Measurements from ENCODE around the gene TUBGCP2.

Gene TUBGCP2

GRCh38 chr10:133279326-133280226, 29.1 kb downstream of the TUBGCP2 start:
- DNase-seq (ENCODE audit: low read depth in 2 of 2), result no peak

DNA sequence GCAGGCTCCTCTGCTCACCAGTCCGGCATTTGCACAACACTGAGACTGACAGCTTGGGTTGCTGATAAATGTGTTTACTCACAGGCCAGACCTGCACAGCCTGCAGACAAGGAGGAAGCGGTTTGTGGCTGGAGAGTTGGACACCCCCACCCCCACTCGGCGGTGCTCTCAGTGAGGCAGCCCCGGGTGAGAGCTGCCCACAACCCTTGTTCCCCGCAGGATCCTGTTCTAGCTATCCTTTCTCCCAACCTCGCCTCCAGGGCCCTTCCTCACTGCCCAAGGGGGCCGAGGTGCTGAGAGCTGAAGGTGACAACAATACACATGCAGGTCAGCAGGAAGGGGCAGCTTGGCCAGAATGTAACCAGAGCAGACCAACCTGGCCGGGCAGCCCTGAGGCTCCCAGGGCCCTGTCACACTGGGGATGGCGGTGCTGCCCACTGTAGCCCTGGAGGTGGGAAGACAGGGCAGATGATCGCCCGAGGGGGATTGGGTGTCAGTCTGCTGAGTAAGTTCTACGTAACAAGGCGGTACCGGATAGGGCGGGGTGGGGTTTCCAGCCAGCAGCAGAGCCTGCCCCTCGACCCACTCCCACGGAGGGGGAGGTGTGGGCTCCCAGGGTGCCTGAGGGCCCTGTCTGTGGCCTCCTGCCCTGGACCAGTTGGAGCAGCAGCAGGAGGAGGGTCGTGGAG, 30.0 kb downstream of the TUBGCP2 start:
- DNase-seq (ENCODE audit: low read depth in 2 of 2), result peak in 1 of 2 donors; percentile 47

- DNase-seq (ENCODE audit: low read depth in 2 of 2), result no peak
These were observed 30.6 kb downstream of the TUBGCP2 start for GRCh38 chr10:133277993-133278576.

GRCh38 chr10:133277277-133277992, 31.2 kb downstream of the TUBGCP2 start:
- no peak for DNase-seq (ENCODE audit: low read depth in 2 of 2)

- peak; percentile 69 to 70 for DNase-seq (ENCODE audit: low read depth in 2 of 2)
These were observed 32.1 kb downstream of the TUBGCP2 start, which contains the start of gene ADAM8 for GRCh38 chr10:133276435-133277201. Gene ADAM8 (minus strand): TSS chr10:133276868. CDS start chr10:133276817, 51 bp downstream.

DNA sequence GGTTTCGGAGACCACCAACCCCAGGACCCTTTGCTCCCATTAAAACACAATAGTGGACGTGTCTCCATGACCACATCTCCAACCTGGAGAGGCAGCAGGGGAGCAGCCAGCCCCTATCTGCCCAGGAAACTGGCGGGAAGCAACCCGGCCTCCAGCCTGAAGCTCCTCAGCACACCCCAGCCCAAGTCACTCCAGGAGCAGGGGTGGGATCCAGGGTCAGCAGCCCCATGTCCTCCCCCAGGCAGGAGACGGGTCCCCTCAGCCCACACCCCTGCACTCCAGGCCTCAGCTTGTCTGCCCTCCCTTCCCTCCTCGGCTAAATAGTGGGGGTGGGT, 32.6 kb downstream of the TUBGCP2 start:
- no peak for DNase-seq (ENCODE audit: low read depth in 2 of 2)

DNA sequence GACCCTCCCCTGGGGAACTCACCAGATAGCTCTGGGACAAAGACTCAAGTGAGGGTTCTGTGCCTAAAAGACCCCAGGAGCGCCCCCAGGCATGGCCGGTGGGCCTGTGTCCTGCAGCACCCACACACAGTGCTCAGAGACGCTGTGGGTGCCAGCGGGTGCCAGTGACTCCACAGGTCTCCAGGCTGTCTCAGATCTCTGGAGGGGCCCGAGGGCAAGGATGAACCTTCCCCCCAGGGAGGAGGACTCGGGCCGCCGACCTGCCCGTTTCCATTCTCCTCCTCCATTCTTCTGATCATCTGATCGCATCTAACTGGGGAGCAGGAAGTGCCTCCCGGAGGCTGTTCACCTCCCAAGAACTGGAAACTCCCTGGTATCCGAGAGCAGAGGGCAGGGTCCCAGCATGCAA, 33.0 kb downstream of the TUBGCP2 start:
- peak in 1 of 2 donors; percentile 36 for DNase-seq (ENCODE audit: low read depth in 2 of 2)

DNA sequence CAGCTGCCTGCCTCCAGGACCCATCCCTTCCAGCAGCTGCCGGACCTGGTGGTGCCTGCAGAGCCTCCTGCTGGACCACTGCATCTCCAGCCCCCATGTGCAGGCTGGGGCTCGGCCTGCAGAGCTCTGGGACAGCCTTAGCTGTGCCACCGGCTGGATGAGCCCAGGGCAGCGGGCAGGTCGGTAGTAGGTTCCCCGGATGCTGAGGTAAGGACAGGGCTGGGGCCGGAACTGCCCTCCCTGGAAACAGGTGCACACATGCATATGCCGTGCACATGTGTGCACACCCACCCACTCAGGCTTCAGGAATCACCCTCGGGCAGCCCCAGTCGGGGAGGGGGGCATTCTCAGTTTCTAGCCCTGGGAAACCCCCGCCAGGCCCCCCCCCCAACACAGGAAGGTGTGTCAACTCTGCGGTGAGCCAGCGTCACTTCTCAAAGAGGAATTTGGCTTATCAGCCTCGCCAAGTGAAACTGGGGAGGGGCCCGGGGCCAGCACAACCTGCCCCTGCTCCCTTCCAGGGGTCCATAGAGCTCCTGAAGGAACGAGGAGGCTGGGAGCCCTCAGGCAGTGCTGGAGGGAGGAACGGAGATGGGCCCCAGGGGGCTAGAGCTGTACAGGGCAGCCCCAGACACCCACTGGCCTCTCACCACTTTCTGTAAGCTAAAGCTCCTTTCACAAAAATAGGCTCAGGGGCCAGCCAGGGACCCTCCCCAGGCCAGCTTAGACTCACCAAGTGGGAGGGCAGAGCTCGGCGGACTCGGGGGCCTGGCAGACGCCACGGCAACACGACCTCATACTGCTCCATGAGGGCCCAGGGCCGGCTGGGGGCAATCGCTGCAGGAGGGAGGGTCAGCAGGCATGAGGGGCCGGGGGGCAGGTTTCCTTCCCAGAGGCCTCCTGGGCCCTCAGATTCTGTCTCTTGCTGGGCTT, 33.7 kb downstream of the TUBGCP2 start:
- DNase-seq (ENCODE audit: low read depth in 2 of 2), result peak; percentile 66 to 81

DNA sequence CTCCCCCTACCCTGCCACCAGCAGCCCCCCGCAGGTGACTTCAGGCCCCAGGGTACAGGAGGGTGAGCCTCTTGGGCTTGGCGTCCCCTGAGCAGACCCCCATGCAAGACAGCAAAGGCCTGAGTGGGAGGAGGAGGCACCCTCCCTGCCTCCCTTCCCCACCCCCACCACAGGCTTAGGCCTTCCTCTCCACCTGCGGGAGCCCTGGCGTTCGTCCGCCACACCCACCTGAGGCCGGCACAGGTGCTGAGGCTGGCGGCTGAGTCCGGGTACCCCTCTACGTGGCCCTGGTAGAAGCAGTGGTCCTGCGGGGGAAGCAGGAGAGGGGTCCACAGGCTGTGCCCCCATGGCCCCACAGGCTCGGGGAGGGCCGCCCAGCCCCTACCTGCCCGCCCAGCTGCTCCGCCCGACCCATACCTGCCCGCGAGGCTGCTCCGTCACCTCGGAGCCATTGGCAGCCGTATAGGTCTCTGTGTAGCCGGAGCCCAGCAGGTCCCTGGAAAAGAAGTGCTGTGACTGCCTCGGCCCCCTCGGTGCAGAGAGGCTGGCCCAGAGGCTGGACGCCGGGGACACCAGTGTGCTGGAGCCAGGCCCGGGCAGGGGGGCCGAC, 35.0 kb downstream of the TUBGCP2 start:
- DNase-seq (ENCODE audit: low read depth in 2 of 2), result no peak

DNA sequence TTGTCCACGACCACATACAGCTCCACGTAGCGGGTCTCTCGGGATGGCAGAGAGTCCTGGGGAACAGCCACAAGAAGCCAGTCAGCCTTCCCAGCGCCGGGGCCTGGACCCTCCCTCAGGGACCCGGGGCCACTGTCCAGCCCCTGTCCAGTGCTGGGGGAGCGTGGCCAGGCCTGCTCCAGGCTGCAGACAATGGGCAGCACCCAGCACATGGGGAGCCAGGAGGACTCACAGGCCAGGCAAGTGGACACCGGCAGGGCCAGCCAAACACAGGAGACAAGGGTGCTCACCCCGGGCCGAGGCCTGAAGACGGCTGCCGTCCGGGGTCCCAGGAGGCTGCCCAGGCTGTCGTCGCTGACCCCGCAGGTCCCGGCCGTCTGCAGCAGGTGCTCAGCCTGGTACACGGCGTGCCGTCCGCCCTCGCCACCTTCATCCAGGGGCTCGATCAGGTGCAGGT, 35.7 kb downstream of the TUBGCP2 start:
- DNase-seq (ENCODE audit: low read depth in 2 of 2), result no peak

DNA sequence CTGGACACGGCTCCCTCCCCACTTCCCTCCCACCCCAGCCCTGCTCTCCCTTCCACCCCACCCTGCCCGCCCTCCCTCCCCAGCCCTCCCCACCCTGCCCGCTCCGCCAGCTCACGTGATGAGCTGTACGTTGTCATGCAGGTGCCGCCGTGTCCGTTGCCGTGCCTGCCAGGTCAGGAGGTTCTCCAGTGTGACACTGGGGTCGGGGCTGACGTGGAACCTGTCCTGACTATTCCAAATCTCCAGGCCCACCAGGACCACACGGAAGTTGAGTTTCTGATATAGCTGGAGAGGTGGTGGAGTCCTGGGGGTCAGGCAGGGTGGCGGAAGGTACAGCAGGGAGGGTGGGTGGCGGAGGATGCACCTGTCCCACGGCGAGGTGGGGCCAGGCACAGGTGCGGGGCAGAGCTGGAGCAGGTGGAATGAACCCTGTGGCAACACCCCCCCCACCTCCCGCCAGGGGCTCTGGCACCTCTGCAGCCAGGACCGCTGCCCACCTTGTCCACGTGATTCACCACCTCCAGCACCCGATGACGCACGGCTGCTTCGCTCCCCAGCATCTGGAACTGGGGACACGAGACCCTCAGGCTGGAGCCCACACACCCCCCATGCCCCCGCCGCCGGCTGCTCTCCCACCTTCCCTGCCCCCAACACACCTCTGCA, 36.2 kb downstream of the TUBGCP2 start:
- DNase-seq (ENCODE audit: low read depth in 2 of 2), result no peak

DNA sequence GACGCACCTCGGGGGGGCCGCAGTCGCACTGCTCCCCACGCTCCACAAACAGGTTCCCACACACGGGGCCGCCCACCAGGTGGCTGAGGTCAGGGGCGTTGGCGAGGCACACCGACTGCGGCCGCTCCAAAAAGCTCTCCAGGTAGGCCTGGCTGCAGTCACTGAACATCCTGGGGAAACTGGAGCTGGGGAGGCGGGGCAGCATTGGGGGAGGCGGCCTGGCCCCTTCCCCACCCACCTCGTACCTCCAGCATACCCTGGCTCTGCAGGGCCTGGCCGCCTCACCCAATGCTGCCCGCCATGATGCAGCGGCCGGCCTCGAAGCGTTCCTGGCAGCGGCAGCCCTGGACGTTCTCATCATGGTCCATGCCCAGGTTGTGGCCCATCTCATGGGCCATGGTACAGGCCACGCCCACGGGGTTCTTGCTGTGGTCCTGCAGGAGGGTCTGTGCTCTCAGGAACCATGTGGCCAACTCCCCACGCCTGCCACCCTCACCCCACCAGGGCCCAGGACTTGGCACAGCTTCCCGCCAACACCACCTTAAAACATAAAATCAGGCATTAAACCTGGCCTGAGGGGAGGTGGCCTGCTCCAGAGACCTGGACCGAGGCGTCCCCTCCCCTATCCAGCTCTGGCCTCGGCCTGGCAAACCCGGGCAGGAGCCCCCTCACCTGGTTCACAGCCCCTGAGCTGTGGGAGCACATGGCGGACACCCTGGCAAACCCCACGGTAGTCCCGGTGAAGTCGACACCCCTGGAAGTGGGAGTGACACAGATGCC, 37.0 kb downstream of the TUBGCP2 start:
- DNase-seq (ENCODE audit: low read depth in 2 of 2), result no peak

DNA sequence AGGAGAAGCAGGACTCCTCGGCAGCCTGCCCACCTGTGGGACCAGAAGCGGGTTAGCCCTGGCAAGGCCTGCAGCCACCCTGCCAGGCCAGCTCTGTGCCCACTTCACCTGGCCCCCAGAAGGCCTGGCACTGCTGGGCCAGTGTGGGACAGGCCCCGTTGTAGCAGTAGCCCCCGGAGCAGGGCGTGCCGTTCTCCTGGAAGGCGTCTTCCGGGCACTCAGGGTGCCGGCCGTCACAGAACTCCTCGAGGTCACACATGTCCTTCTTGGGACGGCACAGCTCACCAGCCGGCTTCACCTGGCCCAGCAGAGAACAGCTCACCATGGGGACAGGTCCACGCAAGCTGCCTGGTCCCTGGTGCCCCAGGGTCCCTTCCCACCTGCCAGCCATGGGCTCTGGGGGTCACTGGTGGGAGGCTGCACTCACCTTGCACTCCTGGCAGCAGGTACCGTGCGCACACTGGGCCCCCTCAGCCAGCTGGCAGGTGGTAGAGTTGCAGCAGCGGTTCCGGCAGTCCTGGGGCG, 37.8 kb downstream of the TUBGCP2 start:
- DNase-seq (ENCODE audit: low read depth in 2 of 2), result no peak

GRCh38 chr10:133270204-133270603, 38.5 kb downstream of the TUBGCP2 start:
- no peak for DNase-seq (ENCODE audit: low read depth in 2 of 2)

GRCh38 chr10:133269367-133269766, 39.3 kb downstream of the TUBGCP2 start:
- DNase-seq (ENCODE audit: low read depth in 2 of 2), result no peak

DNA sequence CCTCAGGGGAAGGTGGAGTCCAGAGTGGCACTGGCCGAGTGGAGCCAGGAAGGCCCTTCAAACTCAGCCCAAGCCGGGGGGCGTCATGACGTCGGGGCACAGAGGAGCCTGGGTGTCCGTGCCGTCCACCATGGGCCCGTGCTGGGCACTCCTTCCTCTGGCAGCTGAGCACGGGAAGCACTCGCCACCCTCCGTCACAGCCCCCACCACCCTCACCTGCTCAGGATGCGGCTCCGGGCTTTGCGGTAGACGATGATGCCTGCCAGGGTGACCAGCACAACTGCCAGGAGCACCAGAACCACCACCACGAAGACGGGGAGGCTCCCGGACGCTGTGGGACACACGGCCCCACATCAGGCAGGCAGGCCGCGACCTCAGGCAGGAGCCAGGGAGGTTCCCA, 40.1 kb downstream of the TUBGCP2 start:
- no peak for DNase-seq (ENCODE audit: low read depth in 2 of 2)

GRCh38 chr10:133267829-133268228, 40.8 kb downstream of the TUBGCP2 start:
- no peak for DNase-seq (ENCODE audit: low read depth in 2 of 2)

- no peak for DNase-seq (ENCODE audit: low read depth in 2 of 2)
These were observed 41.4 kb downstream of the TUBGCP2 start for GRCh38 chr10:133267293-133267692.
